Fibroblast of the conjunctiva (primary cell): ENCODE measurements around the gene RASAL1.
"Not testable (repeated sequence)": the region's sequence is repeated elsewhere in the genome, so short reads cannot be mapped to it uniquely, and the experiment has no call there.

Experiments used
- DNase-seq: peaks from one replicate; pipeline ENCODE4 v3.0.0-alpha.2; 2010; ENCODE audit warnings: low read depth

RASAL1 gene

DNA sequence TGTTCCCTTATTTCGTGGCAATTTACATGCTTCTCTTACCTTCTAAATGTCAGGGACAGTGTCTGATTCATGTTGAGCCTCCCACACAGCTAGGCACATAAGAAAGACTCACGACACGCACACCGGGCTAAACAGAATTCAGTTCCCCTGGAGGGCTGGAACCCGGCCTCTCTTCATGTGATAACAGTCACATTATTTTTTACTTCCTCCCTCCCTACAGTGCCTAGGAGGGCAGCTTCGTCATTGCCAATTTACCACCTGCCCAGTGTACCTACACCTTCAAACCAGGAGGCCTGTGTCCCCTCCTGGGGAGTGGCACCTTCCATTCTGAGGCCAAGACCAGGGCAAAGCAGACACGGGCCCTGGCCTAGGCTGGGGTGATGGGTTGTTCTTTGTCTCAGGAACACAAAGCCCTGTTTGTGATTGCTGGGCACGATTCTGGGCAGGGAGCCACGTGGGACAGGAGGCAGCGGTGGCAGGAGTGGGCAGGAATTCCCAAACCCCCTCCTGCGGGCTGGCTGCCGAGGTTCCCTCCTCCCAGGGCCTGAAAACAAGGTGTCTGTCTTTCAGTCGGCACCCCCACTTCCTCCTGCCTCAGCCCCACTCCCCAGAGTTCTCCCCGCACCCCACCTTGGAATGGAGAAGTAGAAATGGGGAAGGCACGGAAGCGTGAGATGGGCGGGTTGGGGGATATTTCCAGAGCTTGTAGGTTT is 6.8 kb upstream of the RASAL1 start:
- no peak for DNase-seq

DNA sequence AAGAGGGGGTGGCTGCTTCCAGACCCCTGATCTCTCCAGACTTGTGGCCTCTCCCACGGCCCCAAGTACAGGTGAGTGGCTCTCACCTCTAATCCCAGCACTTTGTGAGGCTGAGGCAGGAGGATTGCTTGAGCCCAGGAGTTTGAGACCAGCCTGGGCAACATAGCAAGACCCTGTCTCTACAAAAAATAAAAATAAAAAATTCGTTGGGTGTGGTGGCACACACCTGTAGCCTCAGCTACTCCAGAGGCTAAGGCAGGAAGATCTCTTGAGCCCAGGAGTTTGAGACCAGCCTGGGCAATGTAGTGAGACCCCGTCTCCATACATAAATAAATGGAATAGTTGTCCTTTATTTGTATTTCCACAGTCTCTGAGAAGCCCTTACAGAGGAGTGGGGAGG is 6.2 kb upstream of the RASAL1 start:
- DNase-seq: not testable (repeated sequence)

DNA sequence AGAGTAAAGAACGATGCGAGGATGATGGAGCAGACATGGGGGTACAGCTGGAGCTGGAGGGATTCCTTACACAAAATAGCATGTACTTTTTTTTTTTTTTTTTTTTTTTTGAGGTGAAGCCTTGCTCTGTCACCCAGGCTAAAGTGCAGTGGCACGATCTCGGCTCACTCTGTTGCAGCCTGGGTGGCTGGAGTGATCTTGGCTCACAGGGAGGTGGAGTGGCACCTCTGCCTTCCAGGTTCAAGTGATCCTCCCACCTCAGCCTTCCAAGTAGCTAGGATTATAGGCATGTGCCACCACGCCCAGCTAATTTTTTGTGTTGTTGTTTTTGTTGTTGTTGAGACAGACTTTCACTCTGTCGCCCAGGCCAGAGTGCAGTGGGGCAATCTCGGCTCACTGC is 5.1 kb upstream of the RASAL1 start:
- no peak for DNase-seq

DNA sequence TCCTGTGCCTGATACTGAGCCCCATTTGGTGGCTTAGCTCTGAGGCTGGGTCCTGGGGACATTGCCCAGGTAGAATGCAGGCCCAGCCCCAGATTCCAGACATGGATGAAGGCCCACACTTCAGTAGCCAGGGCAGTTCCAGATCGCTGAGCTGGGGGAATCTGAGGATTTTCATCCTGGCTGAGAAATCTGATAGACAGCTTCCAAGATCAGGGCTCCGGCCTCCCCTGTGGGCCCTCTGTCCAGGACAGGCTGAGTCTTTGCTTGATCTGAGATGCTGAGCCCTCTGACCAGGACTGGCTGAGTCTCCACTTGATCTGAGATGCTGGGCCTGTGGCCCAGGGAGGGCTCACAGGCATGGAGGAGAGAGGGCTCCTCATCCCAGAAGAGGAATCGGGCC is 3.3 kb upstream of the RASAL1 start:
- no peak for DNase-seq

DNA sequence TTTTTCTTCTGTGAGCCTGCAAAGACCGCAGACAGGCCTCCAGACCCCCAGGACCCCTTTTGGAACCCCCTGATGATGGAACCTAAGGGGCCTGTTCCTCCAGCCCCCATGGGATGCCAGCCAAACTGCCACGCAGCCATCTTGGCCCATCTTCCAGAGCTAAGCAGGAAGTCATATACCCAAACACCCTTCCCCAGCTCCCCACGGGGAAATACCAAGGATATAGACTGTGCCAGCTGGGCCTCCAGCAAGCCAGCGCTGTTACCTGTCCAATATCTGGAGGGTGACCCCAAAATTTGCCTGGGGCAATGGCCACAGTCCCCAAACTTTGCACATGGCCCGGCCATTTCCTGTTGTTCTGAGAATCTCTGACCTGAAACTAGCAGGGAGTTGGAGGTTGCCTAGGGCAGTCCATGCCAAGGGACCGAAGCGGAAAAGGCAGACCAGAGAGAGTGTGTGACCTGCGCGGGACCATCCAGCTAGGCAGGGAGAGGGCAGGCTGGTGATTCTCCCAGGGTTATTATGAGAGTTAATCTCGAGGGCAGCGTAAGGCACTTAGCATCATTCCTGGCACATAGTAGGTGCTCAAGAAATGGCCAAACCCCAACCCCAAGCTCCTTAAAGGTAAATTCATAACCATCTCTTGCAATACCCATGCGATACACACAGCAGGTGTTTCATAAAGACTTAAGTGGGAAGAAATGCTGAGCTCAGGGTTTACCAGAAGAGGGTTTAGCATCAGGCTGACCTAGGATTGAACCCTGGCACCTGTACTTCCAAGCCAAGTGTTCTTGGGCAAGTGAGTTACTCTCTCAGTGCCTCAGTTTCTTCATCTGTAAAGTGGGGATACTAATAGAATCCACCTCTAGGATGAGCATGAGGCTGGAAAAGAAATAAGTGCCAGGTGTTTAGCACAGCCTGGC is 2.6 kb upstream of the RASAL1 start:
- DNase-seq: no peak

DNA sequence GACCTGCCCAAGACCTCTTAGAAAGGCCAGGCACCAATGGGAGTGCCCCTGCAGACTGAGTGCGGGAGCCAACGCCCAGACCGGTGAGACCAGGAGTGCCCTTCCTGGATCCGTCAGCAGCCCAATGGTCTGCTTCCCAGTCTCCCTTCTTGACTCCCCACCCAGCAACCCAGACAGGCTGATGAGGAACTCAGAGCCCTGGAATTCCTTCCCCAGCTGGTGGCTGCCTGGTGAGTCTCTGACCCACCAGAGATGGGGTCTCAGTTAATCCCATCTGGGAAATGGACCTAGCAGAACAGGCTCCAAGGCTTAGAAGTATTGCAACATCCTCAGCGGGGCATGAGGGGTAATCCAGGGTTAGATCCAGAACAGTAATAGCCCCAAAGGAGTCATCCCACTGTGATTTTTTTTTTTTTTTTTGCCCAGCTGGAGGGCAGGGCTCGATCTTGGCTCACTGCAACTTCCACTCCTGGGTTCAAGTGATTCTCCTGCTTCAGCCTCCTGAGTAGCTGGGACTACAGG is 1.5 kb upstream of the RASAL1 start:
- DNase-seq: no peak

DNA sequence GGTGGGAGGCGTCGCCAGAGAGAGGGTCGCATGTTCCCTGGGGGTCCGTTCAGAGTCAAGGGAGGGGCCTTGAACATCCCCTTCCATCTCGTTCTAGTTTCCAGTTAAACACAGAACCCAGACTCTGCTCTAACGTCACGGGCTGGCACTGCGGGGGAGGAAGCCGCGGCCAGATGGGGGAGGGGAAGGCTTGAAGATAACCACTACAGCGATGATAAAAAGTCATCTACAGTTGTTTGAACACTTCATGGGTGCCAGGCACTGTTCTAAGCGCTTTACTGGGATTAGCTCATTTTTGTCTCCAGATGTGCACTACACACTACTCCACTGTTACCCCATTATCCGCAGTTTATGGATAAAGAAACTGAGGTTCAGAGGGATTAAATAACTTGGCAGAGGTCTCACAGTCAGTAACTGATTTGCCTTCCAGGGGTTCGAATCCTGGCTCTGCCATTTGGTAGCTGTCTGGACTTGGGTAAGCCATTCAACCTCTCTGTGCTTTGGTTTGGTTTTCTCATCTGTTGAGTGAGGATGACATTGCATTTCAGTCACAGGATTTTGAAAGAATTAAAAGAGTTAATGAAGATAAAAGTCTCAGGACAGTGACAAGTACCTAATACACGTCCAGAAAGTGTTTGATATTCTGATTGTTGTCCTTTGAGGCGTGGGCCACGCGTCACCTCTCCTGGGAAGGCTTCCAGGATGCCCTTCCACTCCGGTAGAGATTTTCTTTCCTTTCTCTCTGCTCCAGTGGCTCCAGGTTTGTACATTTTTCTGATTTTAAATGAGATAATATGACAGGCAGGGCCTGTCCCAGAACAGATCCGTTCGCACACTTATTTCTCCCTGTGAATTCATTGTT is 798 bp upstream of the RASAL1 start:
- DNase-seq: no peak

DNA sequence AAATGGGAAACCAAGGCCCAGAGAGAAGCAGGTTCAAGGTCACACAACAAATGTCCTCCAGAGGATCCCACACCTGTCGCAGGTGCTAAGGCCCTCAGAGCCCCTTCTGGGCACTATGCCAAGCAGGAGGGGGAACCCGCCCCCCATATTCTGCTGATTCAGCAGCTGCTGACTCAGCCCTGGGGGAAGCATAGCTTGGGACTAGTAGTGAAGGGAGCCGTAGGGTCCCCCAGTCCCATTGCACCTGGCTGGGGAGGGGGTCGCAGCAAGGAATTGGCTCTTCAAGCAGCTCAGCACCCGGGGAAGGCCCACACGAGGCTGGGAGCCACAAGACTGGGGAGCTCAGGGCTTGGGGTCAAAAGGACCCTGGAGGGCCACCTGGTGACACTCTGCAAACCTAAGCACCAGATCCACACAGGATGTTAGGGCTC is 1.0 kb downstream of the RASAL1 start:
- DNase-seq: no peak

DNA sequence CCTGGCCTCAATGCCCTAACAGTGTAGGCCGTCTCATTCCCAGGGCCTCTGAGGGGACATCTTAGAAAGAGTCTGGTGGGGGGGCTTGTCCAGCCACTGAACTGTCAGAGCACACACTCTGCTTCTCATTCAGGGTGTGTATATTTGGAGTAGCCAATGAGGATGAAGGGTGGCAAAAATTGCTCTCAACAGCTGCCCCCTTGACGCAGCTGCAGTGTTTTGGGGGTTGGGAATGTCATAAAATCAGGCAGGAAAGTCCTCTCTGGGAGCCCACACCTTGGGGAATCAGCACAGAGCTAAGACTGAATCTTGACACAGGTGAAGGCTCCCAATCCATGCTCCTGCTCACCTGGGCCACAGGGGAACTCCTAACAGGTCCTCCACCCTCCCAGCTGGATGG is 1.5 kb downstream of the RASAL1 start:
- DNase-seq: no peak

DNA sequence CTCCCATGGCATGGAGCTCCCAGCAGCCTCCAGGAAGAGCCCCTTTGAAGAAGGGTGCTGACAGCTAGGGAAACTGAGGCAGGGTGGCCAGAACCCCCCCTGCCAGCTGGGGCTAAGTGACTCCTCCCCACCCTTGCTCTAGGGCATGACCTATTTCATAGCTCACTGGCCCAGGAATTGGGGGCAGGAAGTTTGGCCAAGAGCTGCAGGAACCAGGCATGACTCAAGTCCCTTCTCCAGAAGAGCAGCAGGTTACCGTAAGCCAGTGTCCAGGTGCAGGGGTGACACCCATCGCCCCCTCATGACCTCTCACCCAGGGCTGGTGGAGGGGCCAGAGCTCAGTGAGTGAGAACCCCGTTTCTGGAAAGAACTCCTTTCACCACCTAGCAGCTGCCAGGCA is 1.9 kb downstream of the RASAL1 start:
- DNase-seq: no peak

DNA sequence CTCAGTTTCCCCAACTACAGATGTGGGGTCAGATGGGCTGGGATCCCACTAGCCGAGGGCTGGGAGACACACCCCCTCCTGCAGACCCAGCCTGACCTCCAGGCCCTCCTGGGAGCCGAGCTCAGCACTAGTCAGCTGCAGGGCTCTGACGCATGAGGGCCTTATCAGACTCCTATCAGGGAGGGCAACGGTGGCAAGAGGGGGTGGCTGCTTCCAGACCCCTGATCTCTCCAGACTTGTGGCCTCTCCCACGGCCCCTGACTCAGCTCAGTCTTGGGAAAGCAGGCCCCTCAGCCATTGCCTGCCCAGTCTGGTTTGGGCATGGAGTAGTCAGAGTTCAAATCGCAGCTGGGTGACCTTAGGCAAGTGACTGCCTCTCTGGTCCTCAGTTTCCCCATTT is 2.5 kb downstream of the RASAL1 start:
- DNase-seq: no peak

DNA sequence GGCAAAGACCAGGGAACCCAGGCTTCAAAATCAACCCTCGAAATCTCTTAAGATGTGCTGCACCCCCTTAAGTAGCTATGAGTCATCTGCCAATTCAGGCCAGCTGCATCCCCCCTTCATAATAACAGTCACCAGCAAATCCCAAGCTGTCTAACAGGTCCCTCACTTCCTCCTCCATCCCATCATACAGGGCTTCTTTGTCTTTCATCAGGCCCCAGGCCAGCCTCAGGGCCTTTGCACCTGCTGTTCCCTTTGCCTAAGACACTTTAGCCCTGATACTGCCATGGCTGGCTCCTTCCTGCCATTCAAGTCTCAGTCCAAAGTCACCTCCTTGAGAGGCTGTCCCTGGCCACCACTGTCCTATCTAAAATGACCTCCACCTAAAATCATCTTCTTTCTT is 4.0 kb downstream of the RASAL1 start:
- DNase-seq: no peak

DNA sequence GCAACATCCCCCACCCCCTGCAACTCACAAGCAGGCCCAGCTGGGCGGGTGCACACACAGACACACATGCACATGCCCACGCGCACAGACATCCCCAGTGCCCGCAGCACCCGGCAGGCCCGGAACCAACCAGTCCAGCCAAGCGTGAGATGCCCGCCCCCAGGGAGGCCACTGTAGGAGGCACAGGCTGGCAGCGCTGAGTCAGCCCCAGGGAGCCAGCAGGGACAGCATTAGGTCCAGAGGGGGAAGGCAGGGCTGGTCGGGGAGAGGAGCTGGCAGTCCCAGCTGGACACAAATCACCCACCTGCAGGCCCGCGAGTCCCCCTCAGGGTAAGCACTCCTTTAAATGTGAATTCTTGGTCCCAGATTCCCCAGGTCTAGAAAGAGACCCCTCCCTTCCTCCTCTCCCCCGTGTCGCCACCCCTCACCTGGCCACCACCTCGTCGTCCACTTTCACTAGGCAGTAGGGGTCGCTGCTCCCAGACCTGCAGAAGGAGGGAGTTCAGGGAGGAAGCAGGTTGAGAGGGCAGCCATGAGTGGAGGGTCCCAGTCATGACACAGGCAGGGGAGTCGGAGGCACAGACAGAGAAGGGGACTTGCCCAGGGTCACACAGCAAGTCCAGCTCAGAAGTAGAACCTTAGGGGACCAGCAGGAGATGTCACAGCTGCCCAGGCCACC is 5.0 kb downstream of the RASAL1 start:
- no peak for DNase-seq

DNA sequence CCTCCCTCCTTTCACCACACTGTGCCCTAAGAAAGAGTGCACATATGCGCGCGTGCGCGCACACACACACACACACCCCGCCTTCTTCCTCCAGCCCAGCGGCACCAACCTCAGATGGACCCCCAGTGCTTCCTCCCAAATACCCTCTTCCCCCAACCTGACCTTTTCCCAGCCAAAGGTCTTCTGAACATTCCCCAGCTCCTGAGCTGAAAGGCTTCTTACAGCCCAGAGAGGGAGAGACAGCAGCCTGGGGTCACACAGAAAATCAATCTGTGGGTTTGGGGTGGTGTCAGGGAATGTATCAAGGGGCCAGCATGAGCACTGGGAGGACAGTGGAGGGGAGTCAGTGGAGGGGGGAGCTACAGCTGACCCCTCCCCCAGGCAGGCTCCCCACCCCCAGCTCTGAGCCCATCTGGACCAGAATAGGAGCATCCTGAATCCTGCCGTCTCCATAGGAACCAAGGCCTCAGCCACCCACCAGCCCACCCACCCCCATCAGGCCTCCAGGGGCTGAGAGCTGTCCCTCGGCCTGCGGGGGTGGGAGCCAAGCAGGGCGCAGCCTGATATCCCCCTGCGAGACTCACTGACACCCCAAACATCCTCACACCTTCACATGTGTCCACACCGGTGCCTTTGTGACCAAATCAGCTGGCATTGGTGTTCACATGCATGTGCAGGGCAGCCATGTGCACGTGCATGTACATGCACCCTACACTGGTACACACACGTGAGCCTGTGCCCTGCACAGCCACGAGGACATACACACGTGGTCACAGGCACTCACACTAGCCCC is 5.7 kb downstream of the RASAL1 start:
- no peak for DNase-seq

DNA sequence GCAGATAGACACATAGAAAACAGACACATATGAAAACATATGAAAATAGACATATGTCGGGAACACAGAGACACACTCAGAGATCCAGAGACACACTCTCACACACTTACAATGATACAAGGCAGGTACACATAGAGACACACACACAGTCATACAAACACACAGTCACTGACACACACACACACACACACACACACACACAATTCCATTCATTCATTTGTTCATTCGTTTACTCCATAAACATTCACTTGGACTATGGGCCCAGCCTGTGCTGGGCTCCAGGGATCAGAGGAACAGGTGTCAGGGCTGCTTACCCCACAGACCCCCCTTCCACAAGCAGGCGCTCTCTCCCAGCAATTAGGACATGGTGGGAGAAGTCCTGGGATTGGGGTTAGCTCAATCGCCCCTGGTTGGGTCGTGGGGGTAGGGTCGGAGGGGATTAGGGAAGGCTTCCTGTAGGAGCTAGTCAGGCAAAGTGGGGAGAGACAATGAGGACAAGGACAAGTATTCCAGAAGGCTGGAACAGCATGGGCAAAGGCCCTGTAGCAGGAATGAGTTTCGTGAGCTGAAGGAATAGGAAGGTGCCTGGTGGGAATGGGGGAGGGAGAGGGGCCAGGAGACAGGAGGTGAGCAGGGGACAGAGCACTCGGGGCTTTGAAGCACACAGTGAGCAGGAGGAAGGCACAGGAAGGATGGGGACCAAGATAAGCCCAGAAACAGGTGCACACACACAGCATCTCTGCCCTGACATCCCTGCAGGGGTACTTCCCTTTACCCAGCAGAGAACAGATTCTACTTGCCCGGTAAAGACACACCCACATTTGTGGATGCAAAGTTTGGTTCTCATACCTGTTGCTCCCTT is 6.5 kb downstream of the RASAL1 start:
- no peak for DNase-seq

DNA sequence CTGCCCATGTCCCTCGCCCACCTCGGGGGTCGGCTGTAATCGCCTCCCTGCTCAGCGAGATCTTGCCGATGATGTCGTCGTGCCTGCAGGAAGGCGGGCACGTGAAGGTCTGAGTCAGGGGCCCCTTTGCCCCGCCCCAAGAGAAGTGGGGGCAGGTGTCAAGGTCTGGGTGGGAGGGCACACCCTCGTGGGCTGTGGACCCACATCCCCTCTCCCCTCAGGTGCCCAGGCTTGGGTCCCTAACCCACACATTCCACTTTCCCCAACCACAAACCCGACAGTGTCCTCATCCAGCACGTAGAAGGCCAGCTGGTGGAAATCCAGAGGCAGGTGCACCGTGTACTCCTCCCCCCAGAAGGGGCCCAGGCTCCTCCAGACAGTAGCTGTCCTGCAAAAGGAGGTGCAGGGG is 7.8 kb downstream of the RASAL1 start:
- no peak for DNase-seq

DNA sequence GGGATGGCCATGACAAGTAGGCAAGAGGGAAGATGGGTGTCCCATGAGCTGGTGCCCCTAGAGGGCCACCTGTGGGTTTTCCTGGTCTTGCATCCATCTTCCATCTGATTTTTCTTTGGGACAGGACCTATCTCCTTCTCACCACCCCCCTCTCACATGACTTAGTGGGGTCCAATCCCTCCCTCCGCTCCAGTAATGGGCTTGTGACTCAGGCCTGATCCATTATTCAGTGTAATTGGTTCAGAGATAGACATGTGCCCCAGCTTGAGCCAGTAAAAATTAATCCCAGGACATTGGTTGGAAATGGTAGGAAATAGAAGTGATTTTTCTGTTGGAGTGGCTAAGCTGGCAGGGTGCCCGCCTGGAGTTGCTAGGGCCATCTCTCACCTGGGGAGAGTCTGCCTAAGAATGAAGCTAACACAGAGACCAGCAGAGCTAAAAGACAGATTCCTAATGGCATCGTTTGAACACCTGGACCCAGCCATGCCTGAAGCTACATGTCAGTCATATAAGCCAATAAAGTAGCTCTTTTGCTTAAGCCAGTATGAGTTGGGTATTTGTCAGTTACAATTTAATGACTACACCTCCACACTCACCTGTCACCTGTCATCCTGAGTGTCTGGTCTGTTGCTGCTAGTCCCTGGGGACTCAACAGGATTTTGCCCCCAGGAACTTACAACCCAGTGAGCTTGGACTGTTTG is 14.7 kb downstream of the RASAL1 start:
- DNase-seq: no peak

DNA sequence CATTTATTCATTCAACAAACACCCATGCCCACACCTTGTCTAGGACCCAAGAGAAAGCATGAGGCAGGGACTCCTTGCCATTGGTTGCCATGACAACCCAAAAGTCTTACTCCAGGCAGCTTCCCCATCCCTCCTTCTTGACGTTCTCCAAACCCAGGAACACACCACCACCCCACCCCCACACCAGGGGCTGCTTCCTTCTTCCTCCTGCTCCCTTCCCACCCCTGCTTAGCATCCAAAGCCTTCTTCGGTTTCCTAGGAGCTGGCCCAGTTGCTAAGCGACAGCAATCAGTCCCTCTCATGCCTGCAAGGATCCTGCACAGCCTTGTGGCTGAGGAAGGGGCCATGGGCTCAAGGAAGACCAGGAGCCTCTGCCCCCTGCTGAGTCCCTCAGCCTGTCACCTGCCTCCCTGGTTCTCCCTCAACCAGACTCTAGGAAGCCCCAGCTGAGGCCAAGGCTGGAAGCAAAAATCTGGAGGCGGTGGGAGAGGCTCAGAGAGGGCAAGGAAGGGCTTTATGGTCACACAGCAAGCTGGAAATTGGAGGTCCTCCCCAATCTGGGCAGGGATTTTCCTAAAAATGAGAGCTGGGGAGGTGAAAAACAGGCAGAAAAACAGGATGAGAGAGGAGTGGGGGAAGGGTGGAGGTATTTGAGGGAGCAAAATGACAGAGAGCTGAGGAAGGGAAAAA is 15.4 kb downstream of the RASAL1 start:
- DNase-seq: no peak

DNA sequence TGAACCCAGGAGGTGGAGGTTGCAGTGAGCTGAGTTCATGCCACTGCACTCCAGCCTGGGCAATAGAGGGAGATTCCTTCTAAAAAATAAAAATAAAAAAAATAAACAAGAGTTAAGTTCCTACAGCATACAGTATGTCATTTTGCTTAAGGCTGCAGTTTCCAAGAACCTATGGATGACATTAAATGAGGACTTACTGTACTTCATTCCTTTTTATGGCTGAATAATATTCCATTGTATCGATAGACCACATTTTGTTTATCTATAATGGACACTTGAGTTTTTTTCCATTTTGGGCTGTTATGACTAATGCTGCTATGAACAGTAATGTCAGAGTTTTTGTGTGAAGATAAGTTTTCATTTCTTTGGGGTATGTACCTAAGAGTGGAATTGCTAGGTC is 17.4 kb downstream of the RASAL1 start:
- DNase-seq: no peak
